B cell (primary cell): ENCODE results near the gene TBX3. TPM values are rescaled to one million over a fixed set of nuclear protein-coding genes. Genes with fewer than 3 reads are reported as not detected.
"Not testable (repeated sequence)": the region's sequence is repeated elsewhere in the genome, so short reads cannot be mapped to it uniquely, and the experiment has no call there.

Experiments
- ATAC-seq: fragments of 200-7000 bp; cut with Tn5 transposase; one replicate; pipeline ENCODE4 v1.10.0; 2021; ENCODE audit warnings: low read depth, mild to moderate bottlenecking, moderate number of reproducible peaks, moderate library complexity
- CTCF ChIA-PET: fragments of 350-600 bp; sonication (Branson Sonifier 250); formaldehyde crosslinking; loops from one replicate; lab custom pipeline; 2021; ENCODE audit warnings: antibody characterized with exemption, inconsistent platforms; lab: Charles Lee
- POLR2A ChIA-PET: fragments of 350-600 bp; sonication (Branson Sonifier 250); formaldehyde crosslinking; loops from one replicate; lab custom pipeline; 2021; ENCODE audit warnings: antibody characterized with exemption; lab: Charles Lee
- DNase-seq: peaks from one replicate; pipeline ENCODE4 v3.0.0; 2013
- H2AFZ ChIP-seq: 2 replicates; pipeline ENCODE4 v1.6.1; 2012; ENCODE audit warnings: mild to moderate bottlenecking, low read depth, low read length; ENCODE audit not compliant: insufficient read depth, poor library complexity, severe bottlenecking
- H3K27ac ChIP-seq, 2 donors: 1 replicate in 1 of 2; 2 replicates in 1 of 2; pipeline ENCODE4 v1.5.1; 2012 to 2013; ENCODE audit warnings: low read length in 2 of 2, mild to moderate bottlenecking in 2 of 2, moderate library complexity in 1 of 2
- H3K27me3 ChIP-seq, 4 experiments: fragments of 200-600 bp in 1 of 4; sonication (generic) in 1 of 4; replicated peaks in 1 of 4; 1 replicate in 2 of 4; 2 replicates in 2 of 4; pipeline versions ENCODE4 v1.6.1 to v1.7.0; 2013 to 2016; ENCODE audit warnings: low read length in 3 of 4, mild to moderate bottlenecking in 2 of 4, mixed read lengths in 1 of 4, moderate library complexity in 1 of 4; ENCODE audit not compliant: insufficient read depth in 4 of 4, control insufficient read depth in 3 of 4; ENCODE audit errors: control extremely low read depth in 1 of 4
- H3K36me3 ChIP-seq, 2 experiments: replicated peaks in 1 of 2; 1 replicate in 1 of 2; 2 replicates in 1 of 2; pipeline versions ENCODE4 v1.6.1 to v1.7.1; 2013; ENCODE audit warnings: low read length in 1 of 2; ENCODE audit not compliant: insufficient read depth in 2 of 2, control insufficient read depth in 1 of 2; ENCODE audit errors: control extremely low read depth in 1 of 2, extremely low read depth in 1 of 2
- H3K4me1 ChIP-seq, 2 donors: fragments of 200-600 bp in 1 of 2; sonication (generic) in 1 of 2; 1 replicate in 1 of 2; 2 replicates in 1 of 2; pipeline versions ENCODE4 v1.5.1 to v1.6.1; 2013 to 2017; ENCODE audit warnings: low read length in 2 of 2; ENCODE audit not compliant: control insufficient read depth in 2 of 2, insufficient read depth in 2 of 2
- H3K4me2 ChIP-seq: replicated peaks from 2 replicates; pipeline ENCODE3; 2012; ENCODE audit warnings: mild to moderate bottlenecking, low read depth, low read length; ENCODE audit not compliant: poor library complexity, severe bottlenecking
- H3K4me3 ChIP-seq, 5 experiments: fragments of 200-600 bp in 1 of 5; sonication (generic) in 1 of 5; 1 replicate in 3 of 5; 2 replicates in 2 of 5; pipeline versions ENCODE4 v1.5.1 to v1.7.0; 2011 to 2016; ENCODE audit warnings: low read length in 4 of 5, mild to moderate bottlenecking in 4 of 5, low read depth in 2 of 5, control low read depth in 1 of 5, moderate library complexity in 1 of 5; ENCODE audit not compliant: insufficient read depth in 1 of 5; ENCODE audit errors: control extremely low read depth in 1 of 5, extremely low read depth in 1 of 5
- H3K79me2 ChIP-seq: fragments of 200-600 bp; sonication (generic); one replicate; pipeline ENCODE4 v1.6.0; 2016; ENCODE audit warnings: low read length; ENCODE audit not compliant: control insufficient read depth, insufficient read depth
- H3K9ac ChIP-seq: fragments of 200-600 bp; sonication (generic); 2 replicates; pipeline ENCODE4 v1.6.1; 2017; ENCODE audit warnings: mild to moderate bottlenecking, low read length, moderate library complexity
- H3K9me3 ChIP-seq, 3 donors: one replicate each; pipeline versions ENCODE4 v1.6.1 to v1.7.1; 2013; ENCODE audit warnings: low read length in 2 of 3; ENCODE audit not compliant: control insufficient read depth in 2 of 3, insufficient read depth in 1 of 3; ENCODE audit errors: control extremely low read depth in 1 of 3
- H4K20me1 ChIP-seq: 2 replicates; pipeline ENCODE4 v1.6.0; 2012; ENCODE audit warnings: mild to moderate bottlenecking, low read length; ENCODE audit not compliant: insufficient read depth, control insufficient read depth, poor library complexity, severe bottlenecking
- H3K27ac Mint-ChIP-seq: one replicate; pipeline ENCODE4 v1.8.0; 2021; ENCODE audit warnings: mixed read lengths
- H3K27me3 Mint-ChIP-seq: one replicate; pipeline ENCODE4 v1.8.0; 2021; ENCODE audit warnings: mixed read lengths
- H3K4me1 Mint-ChIP-seq: one replicate; pipeline ENCODE4 v1.8.0; 2021; ENCODE audit warnings: mixed read lengths
- H3K4me3 Mint-ChIP-seq: one replicate; pipeline ENCODE4 v1.8.0; 2021; ENCODE audit warnings: mixed read lengths
- H3K9me3 Mint-ChIP-seq: one replicate; pipeline ENCODE4 v1.8.0; 2022; ENCODE audit warnings: mixed read lengths; ENCODE audit not compliant: insufficient read depth
- EZH2 ChIP-seq: IDR thresholded peaks from 2 replicates; pipeline ENCODE4 v1.6.1; 2012; ENCODE audit warnings: borderline replicate concordance, low read depth, mild to moderate bottlenecking, moderate library complexity, low read length; ENCODE audit not compliant: insufficient read depth, poor library complexity, severe bottlenecking
- WGBS: methylation state at CpG from one replicate; pipeline ENCODE4 v1.1.5; 2013; ENCODE audit warnings: missing lambda C conversion rate; ENCODE audit not compliant: insufficient coverage; 5-methylcytosine and 5-hydroxymethylcytosine counted together
- intact Hi-C: fragments of 100-400 bp; cut with micrococcal nuclease; formaldehyde crosslinking; loops from one replicate; pipeline ENCODE4 v1.10.0; 2022
- polyA plus RNA-seq: library from polyadenylated mRNA; depleted of rRNA; stranded (reverse); fragments of >200 nt; gene quantifications from 2 replicates; pipeline ENCODE4 v1.2.3, GENCODE V29; 2012
- total RNA-seq, 2 donors: library from RNA; stranded (reverse); fragments of 120-200 nt in 1 of 2; gene quantifications; 1 replicate in 1 of 2; 2 replicates in 1 of 2; pipeline versions ENCODE4 v1.2.3 to v1.2.4, GENCODE V29; 2013 to 2022
- TF ChIP-seq, protein P1 (sequence below): fragments of 200-600 bp; IDR thresholded peaks from one replicate; pipeline ENCODE4 v1.8.0; 2022; ENCODE audit warnings: antibody characterized with exemption, mild to moderate bottlenecking

The TBX3 gene
- total and polyA plus RNA-seq, 2 donors (not counting 1 experiment from before 2014, with no cell fraction given) = not detected

- peaks cover 0 to 20% (median 0%) of the 10 kb centered on the region in 3 donors for H3K9me3 ChIP-seq
- peaks cover 0 to 3% (median 0%) of the 10 kb centered on the region in 4 experiments for H3K27me3 ChIP-seq
- Mint-ChIP-seq H3K27me3 (peaks cover 24% of the 10 kb centered on the region), H3K4me3 (no peak overlapping the region), H3K27ac (no peak overlapping the region), H3K4me1 (no peaks in the 10 kb centered on the region), H3K9me3 (peaks cover 2% of the 10 kb centered on the region)
- ChIA-PET POLR2A (no interaction called here), CTCF (no interaction called here)
- no peaks in the 10 kb centered on the region for H3K36me3 ChIP-seq
- 92% methylated on average over 5 of the region's 9 CpGs for WGBS
- H3K27ac ChIP-seq = no peak overlapping the region
- no peaks in the 10 kb centered on the region for H3K79me2 ChIP-seq
- TF ChIP-seq, protein P1, sequence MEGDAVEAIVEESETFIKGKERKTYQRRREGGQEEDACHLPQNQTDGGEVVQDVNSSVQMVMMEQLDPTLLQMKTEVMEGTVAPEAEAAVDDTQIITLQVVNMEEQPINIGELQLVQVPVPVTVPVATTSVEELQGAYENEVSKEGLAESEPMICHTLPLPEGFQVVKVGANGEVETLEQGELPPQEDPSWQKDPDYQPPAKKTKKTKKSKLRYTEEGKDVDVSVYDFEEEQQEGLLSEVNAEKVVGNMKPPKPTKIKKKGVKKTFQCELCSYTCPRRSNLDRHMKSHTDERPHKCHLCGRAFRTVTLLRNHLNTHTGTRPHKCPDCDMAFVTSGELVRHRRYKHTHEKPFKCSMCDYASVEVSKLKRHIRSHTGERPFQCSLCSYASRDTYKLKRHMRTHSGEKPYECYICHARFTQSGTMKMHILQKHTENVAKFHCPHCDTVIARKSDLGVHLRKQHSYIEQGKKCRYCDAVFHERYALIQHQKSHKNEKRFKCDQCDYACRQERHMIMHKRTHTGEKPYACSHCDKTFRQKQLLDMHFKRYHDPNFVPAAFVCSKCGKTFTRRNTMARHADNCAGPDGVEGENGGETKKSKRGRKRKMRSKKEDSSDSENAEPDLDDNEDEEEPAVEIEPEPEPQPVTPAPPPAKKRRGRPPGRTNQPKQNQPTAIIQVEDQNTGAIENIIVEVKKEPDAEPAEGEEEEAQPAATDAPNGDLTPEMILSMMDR = no peak
- no peak for TF ChIP-seq EZH2
- H3K4me3 ChIP-seq = no peak overlapping the region
- no peak overlapping the region for H3K9ac ChIP-seq
- H3K4me2 ChIP-seq = no peak overlapping the region
- intact Hi-C loops = no loop called here
- DNase-seq = no peak
- H4K20me1 ChIP-seq = no peaks in the 10 kb centered on the region
- no peaks in the 10 kb centered on the region for H3K4me1 ChIP-seq
- H2AFZ ChIP-seq = no peak overlapping the region
- no peak for ATAC-seq
These were observed 25.1 kb upstream of the TBX3 start for GRCh38 chr12:114709112-114709511.

DNA sequence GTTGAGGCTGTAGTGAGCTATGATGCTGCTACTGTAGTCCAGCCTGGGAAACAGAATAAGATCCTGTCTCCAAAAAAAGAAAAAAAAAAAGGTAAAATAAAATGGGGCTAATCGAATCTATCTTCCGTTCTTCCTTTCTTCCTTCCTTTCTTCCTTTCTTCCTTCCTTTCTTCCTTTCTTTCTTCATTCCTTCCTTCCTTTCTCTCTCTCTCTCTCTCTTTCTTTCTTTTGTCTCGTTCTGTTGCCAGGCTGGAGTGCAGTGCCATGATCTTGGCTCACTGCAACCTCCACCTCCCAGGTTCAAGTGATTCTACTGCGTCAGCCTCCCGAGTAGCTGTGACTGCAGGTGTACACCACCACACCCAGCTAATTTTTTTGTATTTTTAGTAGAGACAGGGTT is 24.6 kb upstream of the TBX3 start:
- H3K27me3 ChIP-seq, H3K4me2 ChIP-seq, H3K9me3 Mint-ChIP-seq, H3K27ac ChIP-seq, POLR2A ChIA-PET, H3K79me2 ChIP-seq, H3K27ac Mint-ChIP-seq, H3K9ac ChIP-seq, H3K4me1 Mint-ChIP-seq, DNase-seq, ATAC-seq, H3K4me1 ChIP-seq, H3K4me3 ChIP-seq, H3K4me3 Mint-ChIP-seq, H4K20me1 ChIP-seq, CTCF ChIA-PET, H3K36me3 ChIP-seq, intact Hi-C loops, H2AFZ ChIP-seq: not testable (repeated sequence)
- WGBS = 67% methylated on average over 1 of the region's 5 CpGs
- H3K27me3 Mint-ChIP-seq = peaks cover 26% of the 10 kb centered on the region
- H3K9me3 ChIP-seq = peaks cover 0 to 19% (median 0%) of the 10 kb centered on the region in 3 donors
